Epithelial cell of esophagus (primary cell): ENCODE measurements around the gene RALGAPA2.

Experiments
- DNase-seq: peaks from one replicate; pipeline ENCODE4 v3.0.0; 2010; ENCODE audit warnings: low read depth
- H3K4me3 ChIP-seq: 2 replicates; pipeline ENCODE4 v1.5.1; 2011; ENCODE audit warnings: mild to moderate bottlenecking, low read length, control low read depth
- CTCF ChIP-seq: IDR thresholded peaks from 2 replicates; pipeline ENCODE4 v1.5.1; 2011; ENCODE audit warnings: low read depth, mild to moderate bottlenecking, low read length, control low read depth, inconsistent platforms; ENCODE audit not compliant: insufficient read depth; ENCODE audit errors: missing control alignments

Gene RALGAPA2

GRCh38 chr20:20710443-20711315 is 1.8 kb downstream of the RALGAPA2 start:
- H3K4me3 ChIP-seq, result peak overlapping the region; percentile 73
- peak; percentile 84 for DNase-seq
- TF ChIP-seq CTCF, result no peak

GRCh38 chr20:20709887-20710286 is 2.6 kb downstream of the RALGAPA2 start:
- H3K4me3 ChIP-seq, result no peak overlapping the region
- no peak for TF ChIP-seq CTCF
- DNase-seq, result no peak

- no peak for TF ChIP-seq CTCF
- H3K4me3 ChIP-seq, result no peak overlapping the region
- no peak for DNase-seq
Observed at GRCh38 chr20:20706285-20706684, 6.2 kb downstream of the RALGAPA2 start.

GRCh38 chr20:20702330-20703245 is 9.9 kb downstream of the RALGAPA2 start:
- no peak for DNase-seq
- no peak for TF ChIP-seq CTCF
- H3K4me3 ChIP-seq, result no peak overlapping the region

GRCh38 chr20:20699917-20700316 is 12.5 kb downstream of the RALGAPA2 start:
- DNase-seq, result no peak
- no peak for TF ChIP-seq CTCF
- no peak overlapping the region for H3K4me3 ChIP-seq

- no peak for TF ChIP-seq CTCF
- no peak for DNase-seq
- no peak overlapping the region for H3K4me3 ChIP-seq
Observed at GRCh38 chr20:20699144-20699543, 13.3 kb downstream of the RALGAPA2 start.
